Ectodermal cell (in vitro differentiated cells): ENCODE data around the gene BCAR1.

Experiments used
- H3K27ac ChIP-seq: 2 replicates; pipeline ENCODE4 v1.7.0; 2013; ENCODE audit warnings: mild to moderate bottlenecking, low read depth, low read length; ENCODE audit not compliant: insufficient read depth, poor library complexity, severe bottlenecking
- H3K27me3 ChIP-seq: 2 replicates; pipeline ENCODE4 v1.7.0; 2013; ENCODE audit warnings: mild to moderate bottlenecking, low read length; ENCODE audit not compliant: insufficient read depth, control insufficient read depth, poor library complexity, severe bottlenecking
- H3K36me3 ChIP-seq: one replicate; pipeline ENCODE4 v1.7.0; 2013; ENCODE audit warnings: low read length; ENCODE audit not compliant: control insufficient read depth, insufficient read depth
- H3K4me1 ChIP-seq: one replicate; pipeline ENCODE4 v1.7.0; 2013; ENCODE audit warnings: low read length; ENCODE audit not compliant: control insufficient read depth, insufficient read depth
- H3K4me3 ChIP-seq: 2 replicates; pipeline ENCODE4 v1.7.0; 2013; ENCODE audit warnings: low read depth, low read length, control low read depth; ENCODE audit not compliant: insufficient read depth
- H3K9me3 ChIP-seq: 2 replicates; pipeline ENCODE4 v1.7.0; 2013; ENCODE audit warnings: mild to moderate bottlenecking, low read length, moderate library complexity; ENCODE audit not compliant: control insufficient read depth
- WGBS, 2 experiments: methylation state at CpG; one replicate each; pipeline ENCODE4 v1.1.7; 2013; ENCODE audit warnings: missing lambda C conversion rate in 2 of 2; 5-methylcytosine and 5-hydroxymethylcytosine counted together

The BCAR1 gene

GRCh38 chr16:75238853-75239541 lies 12.4 kb downstream of the BCAR1 start:
- peak overlapping the region; percentile 48 for H3K27ac ChIP-seq
- no peaks in the 10 kb centered on the region for H3K9me3 ChIP-seq
- H3K4me1 ChIP-seq: peaks cover 16% of the 10 kb centered on the region
- WGBS, 2 experiments: 89% methylated on average over 16 of the region's 16 CpGs
- H3K4me3 ChIP-seq: no peak overlapping the region
- no peaks in the 10 kb centered on the region for H3K27me3 ChIP-seq
- peaks cover 14% of the 10 kb centered on the region for H3K36me3 ChIP-seq

DNA sequence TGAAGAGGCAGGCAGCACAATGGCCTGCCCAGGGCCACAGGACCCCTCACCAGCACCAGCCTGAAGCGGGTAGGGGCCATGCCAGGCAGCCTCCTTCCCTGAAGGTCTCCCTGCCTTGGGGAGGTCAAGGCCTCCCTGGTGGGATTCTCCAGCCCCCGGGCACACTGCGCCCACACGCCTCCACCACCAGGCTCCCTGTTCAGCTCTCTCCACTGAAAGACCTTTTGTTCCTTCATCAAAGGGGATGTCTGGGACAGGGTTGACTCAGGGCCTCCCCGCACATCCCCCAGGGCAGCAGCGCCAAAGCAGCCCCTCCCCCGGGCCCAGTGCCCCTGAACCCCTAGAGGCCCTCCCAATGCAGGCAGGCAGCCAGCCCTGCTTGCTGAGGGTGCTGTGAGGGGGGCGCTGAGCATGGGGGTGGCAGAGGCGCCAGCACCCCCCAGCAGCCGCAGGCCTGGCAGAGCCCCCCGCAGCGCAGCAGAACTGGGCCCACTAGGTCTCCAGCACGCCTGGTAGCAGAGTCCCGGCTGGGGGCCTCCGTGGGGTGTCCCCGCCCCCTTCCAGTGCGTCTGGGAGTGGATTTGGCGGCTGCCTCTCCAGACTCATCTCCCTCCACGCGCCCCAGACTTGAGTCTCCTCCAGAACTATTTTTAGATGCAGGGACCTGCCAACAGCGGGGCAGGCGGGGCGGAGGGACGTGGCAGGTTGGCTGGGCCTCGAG lies 13.1 kb downstream of the BCAR1 start:
- Histone ChIP-seq H3K9me3 (no peaks in the 10 kb centered on the region), H3K36me3 (peaks cover 15% of the 10 kb centered on the region), H3K4me3 (no peak overlapping the region), H3K27me3 (no peaks in the 10 kb centered on the region), H3K27ac (peak overlapping the region; percentile 48), H3K4me1 (peaks cover 14% of the 10 kb centered on the region)
- WGBS, 2 experiments: 84 to 85% methylated on average over 25 of the region's 25 CpGs

- Histone ChIP-seq H3K9me3 (no peaks in the 10 kb centered on the region), H3K36me3 (peaks cover 17% of the 10 kb centered on the region), H3K27ac (no peak overlapping the region), H3K4me3 (no peak overlapping the region), H3K4me1 (peaks cover 14% of the 10 kb centered on the region), H3K27me3 (no peaks in the 10 kb centered on the region)
- 94% methylated on average over 18 of the region's 18 CpGs for WGBS, 2 experiments
Measured at GRCh38 chr16:75237398-75238131, 13.9 kb downstream of the BCAR1 start.

GRCh38 chr16:75236736-75237397 lies 14.6 kb downstream of the BCAR1 start:
- H3K9me3 ChIP-seq: no peaks in the 10 kb centered on the region
- H3K27me3 ChIP-seq: no peaks in the 10 kb centered on the region
- no peak overlapping the region for H3K27ac ChIP-seq
- H3K4me3 ChIP-seq: no peak overlapping the region
- H3K36me3 ChIP-seq: peaks cover 11% of the 10 kb centered on the region
- H3K4me1 ChIP-seq: peaks cover 14% of the 10 kb centered on the region
- WGBS, 2 experiments: 95% methylated on average over 28 of the region's 28 CpGs

- Histone ChIP-seq H3K4me3 (no peak overlapping the region), H3K9me3 (no peaks in the 10 kb centered on the region), H3K36me3 (peaks cover 5% of the 10 kb centered on the region), H3K4me1 (peaks cover 14% of the 10 kb centered on the region), H3K27ac (no peak overlapping the region), H3K27me3 (no peaks in the 10 kb centered on the region)
- 93 to 94% methylated on average over 7 of the region's 7 CpGs for WGBS, 2 experiments
Measured at GRCh38 chr16:75236232-75236631, 15.2 kb downstream of the BCAR1 start.

DNA sequence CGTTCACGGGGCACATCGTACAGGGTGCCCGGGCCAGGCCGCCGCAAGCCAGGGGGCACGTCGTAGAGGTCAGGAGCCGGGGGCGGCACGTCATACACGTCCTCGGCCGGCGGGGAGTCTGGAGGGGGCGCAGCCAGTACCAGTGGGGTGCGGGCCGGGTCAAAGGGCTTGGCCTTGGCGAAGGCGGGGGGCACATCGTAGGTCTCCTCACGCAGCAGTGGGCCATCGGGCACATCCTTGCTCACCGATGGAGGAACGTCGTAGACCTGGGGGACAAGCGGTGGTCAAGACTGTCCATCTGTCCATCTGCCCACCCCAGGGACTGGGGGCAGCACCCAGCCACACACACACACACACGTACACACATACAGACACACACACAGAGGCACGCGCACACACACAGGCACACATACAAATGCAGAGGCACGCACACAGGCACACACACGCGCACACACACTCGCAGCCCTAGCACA lies 15.7 kb downstream of the BCAR1 start:
- peaks cover 5% of the 10 kb centered on the region for H3K36me3 ChIP-seq
- WGBS, 2 experiments: 92 to 94% methylated on average over 34 of the region's 34 CpGs
- H3K27ac ChIP-seq: no peak overlapping the region
- H3K4me1 ChIP-seq: peaks cover 14% of the 10 kb centered on the region
- no peaks in the 10 kb centered on the region for H3K9me3 ChIP-seq
- no peaks in the 10 kb centered on the region for H3K27me3 ChIP-seq
- no peak overlapping the region for H3K4me3 ChIP-seq

- Histone ChIP-seq H3K4me1 (peaks cover 14% of the 10 kb centered on the region), H3K4me3 (no peak overlapping the region), H3K36me3 (peaks cover 5% of the 10 kb centered on the region), H3K27ac (no peak overlapping the region), H3K27me3 (no peaks in the 10 kb centered on the region), H3K9me3 (no peaks in the 10 kb centered on the region)
- WGBS, 2 experiments: 96 to 97% methylated on average over 48 of the region's 48 CpGs
Measured at GRCh38 chr16:75234856-75235696, 16.3 kb downstream of the BCAR1 start.

GRCh38 chr16:75233611-75233938 lies 17.8 kb downstream of the BCAR1 start:
- H3K4me1 ChIP-seq: peaks cover 4% of the 10 kb centered on the region
- WGBS, 2 experiments: 86% methylated on average over 7 of the region's 7 CpGs
- no peaks in the 10 kb centered on the region for H3K9me3 ChIP-seq
- H3K36me3 ChIP-seq: peaks cover 9% of the 10 kb centered on the region
- no peak overlapping the region for H3K4me3 ChIP-seq
- H3K27ac ChIP-seq: no peak overlapping the region
- H3K27me3 ChIP-seq: no peaks in the 10 kb centered on the region

DNA sequence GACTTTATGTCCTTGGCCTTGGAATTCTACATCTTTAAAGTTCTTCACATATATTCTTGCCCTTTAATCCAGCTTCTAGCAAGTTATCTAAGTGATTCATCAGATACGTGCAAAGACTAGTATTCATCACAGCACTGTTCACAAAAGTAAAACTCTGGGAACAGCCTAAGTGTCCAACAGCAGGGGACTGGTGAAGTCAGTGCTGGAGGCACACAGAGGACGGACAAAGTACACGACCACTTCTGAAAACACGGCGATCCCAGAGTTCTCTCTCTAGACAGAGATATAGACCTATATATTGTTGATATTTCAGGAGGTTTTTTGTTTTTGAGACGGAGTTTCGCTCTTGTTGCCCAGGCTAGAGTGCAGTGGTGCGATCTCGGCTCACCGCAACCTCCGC lies 19.9 kb downstream of the BCAR1 start:
- Histone ChIP-seq H3K4me1 (no peaks in the 10 kb centered on the region), H3K36me3 (peaks cover 9% of the 10 kb centered on the region), H3K27me3 (no peaks in the 10 kb centered on the region), H3K27ac (no peak overlapping the region), H3K9me3 (no peaks in the 10 kb centered on the region), H3K4me3 (no peak overlapping the region)
- WGBS, 2 experiments: 86 to 97% methylated on average over 10 to 11 of the region's 11 CpGs
